Astrocyte (in vitro differentiated cells and primary cell): Measurements from ENCODE around the gene GSX2. TPM values are rescaled to one million over a fixed set of nuclear protein-coding genes. Genes with fewer than 3 reads are reported as not detected.

Experiments used
- DNase-seq: peaks from one replicate; pipeline ENCODE4 v3.0.0-alpha.2; 2010; ENCODE audit warnings: low read depth
- FAIRE-seq: peaks from 2 replicates; lab custom pipeline; 2011; peaks lifted over from hg19 to GRCh38; lab: Jason Lieb, UNC
- H2AFZ ChIP-seq: 2 replicates; pipeline ENCODE4 v1.6.0; 2012; ENCODE audit warnings: low read depth, low read length, inconsistent platforms
- H3K27ac ChIP-seq: 2 replicates; pipeline ENCODE4 v1.5.1; 2011; ENCODE audit warnings: low read depth, low read length, inconsistent platforms
- H3K27me3 ChIP-seq: 2 replicates; pipeline ENCODE4 v1.6.0; 2011; ENCODE audit warnings: low read length, inconsistent platforms; ENCODE audit not compliant: insufficient read depth
- H3K36me3 ChIP-seq: 2 replicates; pipeline ENCODE4 v1.5.1; 2011; ENCODE audit warnings: low read length, inconsistent platforms; ENCODE audit not compliant: insufficient read depth
- H3K4me1 ChIP-seq: 2 replicates; pipeline ENCODE4 v1.5.1; 2011; ENCODE audit warnings: low read length, inconsistent platforms; ENCODE audit not compliant: insufficient read depth
- H3K4me2 ChIP-seq: 2 replicates; pipeline ENCODE4 v1.6.0; 2012; ENCODE audit warnings: low read length, inconsistent platforms
- H3K4me3 ChIP-seq: 2 replicates; pipeline ENCODE4 v1.5.1; 2011; ENCODE audit warnings: low read depth, mild to moderate bottlenecking, low read length, inconsistent platforms; ENCODE audit not compliant: insufficient read depth
- H3K79me2 ChIP-seq: 2 replicates; pipeline ENCODE4 v1.6.0; 2012; ENCODE audit warnings: mild to moderate bottlenecking, low read length, inconsistent platforms; ENCODE audit not compliant: insufficient read depth
- H3K9ac ChIP-seq: 2 replicates; pipeline ENCODE4 v1.6.0; 2012; ENCODE audit warnings: mild to moderate bottlenecking, low read length, inconsistent platforms
- H3K9me3 ChIP-seq: 2 replicates; pipeline ENCODE4 v1.5.1; 2012; ENCODE audit warnings: low read depth, mild to moderate bottlenecking, low read length, inconsistent platforms; ENCODE audit not compliant: insufficient read depth
- H4K20me1 ChIP-seq: 2 replicates; pipeline ENCODE4 v1.6.0; 2012; ENCODE audit warnings: low read length, inconsistent platforms; ENCODE audit not compliant: insufficient read depth
- H3K27ac Mint-ChIP-seq: one replicate; pipeline ENCODE4 v1.8.0; 2021; ENCODE audit warnings: mild to moderate bottlenecking, mixed read lengths; ENCODE audit not compliant: unreplicated experiment
- H3K27me3 Mint-ChIP-seq: one replicate; pipeline ENCODE4 v1.8.0; 2021; ENCODE audit warnings: low read depth, mixed read lengths; ENCODE audit not compliant: unreplicated experiment
- H3K36me3 Mint-ChIP-seq: one replicate; pipeline ENCODE4 v1.8.0; 2021; ENCODE audit warnings: low read depth, mixed read lengths; ENCODE audit not compliant: unreplicated experiment
- H3K4me1 Mint-ChIP-seq: one replicate; pipeline ENCODE4 v1.8.0; 2021; ENCODE audit warnings: low read depth, mixed read lengths; ENCODE audit not compliant: unreplicated experiment
- H3K4me3 Mint-ChIP-seq: one replicate; pipeline ENCODE4 v1.8.0; 2021; ENCODE audit warnings: mild to moderate bottlenecking, moderate library complexity, mixed read lengths; ENCODE audit not compliant: unreplicated experiment
- H3K9me3 Mint-ChIP-seq: one replicate; pipeline ENCODE4 v1.8.0; 2021; ENCODE audit warnings: mild to moderate bottlenecking, mixed read lengths; ENCODE audit not compliant: unreplicated experiment
- EZH2 ChIP-seq: IDR thresholded peaks from 2 replicates; pipeline ENCODE4 v1.6.1; 2012; ENCODE audit warnings: mild to moderate bottlenecking, low read length, inconsistent platforms; ENCODE audit not compliant: insufficient read depth
- total RNA-seq: library from RNA; stranded (reverse); gene quantifications from 2 replicates; pipeline ENCODE4 v1.2.1, GENCODE V29; 2021
- TF ChIP-seq, protein P1 (sequence below): IDR thresholded peaks from 2 replicates; pipeline ENCODE4 v1.5.1; 2011; ENCODE audit warnings: low read depth, mild to moderate bottlenecking, inconsistent platforms, low read length, moderate library complexity; ENCODE audit not compliant: insufficient read depth

GSX2 gene
- total RNA-seq, 1 donor from 2014 or later = 1.7 TPM

DNA sequence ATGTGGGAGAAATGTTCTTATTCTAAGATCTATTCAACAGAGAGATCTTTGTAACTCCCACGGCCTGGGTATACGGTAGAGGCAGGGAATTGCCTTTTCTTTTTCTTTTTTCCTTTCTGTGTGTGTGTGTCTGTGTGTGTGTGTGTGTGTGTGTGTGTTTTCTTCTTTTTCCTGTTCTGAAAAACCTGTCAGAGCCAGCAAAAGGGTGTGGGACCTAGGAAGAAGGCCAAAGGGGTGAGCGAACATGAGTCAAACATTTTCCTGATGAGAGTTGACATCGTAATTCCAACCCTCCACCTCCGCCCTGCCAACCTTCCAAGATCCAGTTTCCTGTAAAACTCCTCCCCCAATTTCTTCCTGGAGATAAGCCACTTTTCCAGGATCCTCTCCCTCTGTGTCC, 32.8 kb upstream of the GSX2 start:
- Mint-ChIP-seq H3K4me3 (no peak overlapping the region), H3K36me3 (no peaks in the 10 kb centered on the region), H3K27me3 (no peaks in the 10 kb centered on the region), H3K4me1 (peaks cover 26% of the 10 kb centered on the region), H3K9me3 (no peaks in the 10 kb centered on the region), H3K27ac (peak overlapping the region; percentile 66)
- Histone ChIP-seq H3K79me2 (peaks cover 22% of the 10 kb centered on the region), H4K20me1 (peaks cover 12% of the 10 kb centered on the region), H3K27ac (no peak overlapping the region), H3K4me3 (no peak overlapping the region), H3K4me2 (peak overlapping the region; percentile 64), H3K9ac (peak overlapping the region; percentile 30), H2AFZ (peak overlapping the region; percentile 12), H3K27me3 (no peaks in the 10 kb centered on the region), H3K36me3 (no peaks in the 10 kb centered on the region), H3K9me3 (no peaks in the 10 kb centered on the region), H3K4me1 (peaks cover 34% of the 10 kb centered on the region)
- DNase-seq = peak; percentile 76
- TF ChIP-seq, protein P1, sequence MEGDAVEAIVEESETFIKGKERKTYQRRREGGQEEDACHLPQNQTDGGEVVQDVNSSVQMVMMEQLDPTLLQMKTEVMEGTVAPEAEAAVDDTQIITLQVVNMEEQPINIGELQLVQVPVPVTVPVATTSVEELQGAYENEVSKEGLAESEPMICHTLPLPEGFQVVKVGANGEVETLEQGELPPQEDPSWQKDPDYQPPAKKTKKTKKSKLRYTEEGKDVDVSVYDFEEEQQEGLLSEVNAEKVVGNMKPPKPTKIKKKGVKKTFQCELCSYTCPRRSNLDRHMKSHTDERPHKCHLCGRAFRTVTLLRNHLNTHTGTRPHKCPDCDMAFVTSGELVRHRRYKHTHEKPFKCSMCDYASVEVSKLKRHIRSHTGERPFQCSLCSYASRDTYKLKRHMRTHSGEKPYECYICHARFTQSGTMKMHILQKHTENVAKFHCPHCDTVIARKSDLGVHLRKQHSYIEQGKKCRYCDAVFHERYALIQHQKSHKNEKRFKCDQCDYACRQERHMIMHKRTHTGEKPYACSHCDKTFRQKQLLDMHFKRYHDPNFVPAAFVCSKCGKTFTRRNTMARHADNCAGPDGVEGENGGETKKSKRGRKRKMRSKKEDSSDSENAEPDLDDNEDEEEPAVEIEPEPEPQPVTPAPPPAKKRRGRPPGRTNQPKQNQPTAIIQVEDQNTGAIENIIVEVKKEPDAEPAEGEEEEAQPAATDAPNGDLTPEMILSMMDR = no peak
- no peak for TF ChIP-seq EZH2
- FAIRE-seq = no peak

GRCh38 chr4:54073271-54073880, 26.6 kb upstream of the GSX2 start:
- Mint-ChIP-seq H3K36me3 (no peaks in the 10 kb centered on the region), H3K27me3 (no peaks in the 10 kb centered on the region), H3K27ac (no peak overlapping the region), H3K4me1 (peaks cover 26% of the 10 kb centered on the region), H3K4me3 (no peak overlapping the region), H3K9me3 (no peaks in the 10 kb centered on the region)
- Histone ChIP-seq H4K20me1 (no peaks in the 10 kb centered on the region), H3K9me3 (no peaks in the 10 kb centered on the region), H3K4me3 (no peak overlapping the region), H3K9ac (no peak overlapping the region), H3K27ac (no peak overlapping the region), H3K36me3 (no peaks in the 10 kb centered on the region), H2AFZ (no peak overlapping the region), H3K4me2 (no peak overlapping the region), H3K4me1 (peaks cover 18% of the 10 kb centered on the region), H3K79me2 (no peaks in the 10 kb centered on the region), H3K27me3 (no peaks in the 10 kb centered on the region)
- DNase-seq (peak; percentile 54), FAIRE-seq (no peak)
- no peak for TF ChIP-seq EZH2
- TF ChIP-seq, protein P1 = no peak

DNA sequence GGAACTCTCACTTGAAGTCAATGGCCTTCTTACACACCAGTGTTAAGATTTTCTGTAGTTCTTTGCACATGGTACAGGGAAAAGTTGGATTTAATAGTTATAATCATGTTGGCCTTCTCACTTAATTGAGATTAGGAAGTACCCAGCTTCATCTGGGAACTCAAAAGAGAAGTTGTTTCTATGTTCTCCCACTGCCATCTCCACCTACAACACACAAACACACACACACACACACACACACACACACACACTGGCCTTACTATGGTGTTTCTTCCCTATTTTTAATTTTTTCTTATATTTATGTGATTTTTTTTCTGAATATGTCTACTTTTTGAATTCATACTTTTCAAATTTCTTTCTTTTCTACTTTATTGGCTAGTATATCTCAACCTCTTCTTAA, 25.6 kb upstream of the GSX2 start:
- no peak for FAIRE-seq
- H3K4me1 Mint-ChIP-seq = peaks cover 28% of the 10 kb centered on the region
- H3K27ac ChIP-seq = no peak overlapping the region
- H3K27me3 Mint-ChIP-seq = no peaks in the 10 kb centered on the region
- no peaks in the 10 kb centered on the region for H3K27me3 ChIP-seq
- no peak overlapping the region for H2AFZ ChIP-seq
- no peaks in the 10 kb centered on the region for H3K36me3 ChIP-seq
- no peaks in the 10 kb centered on the region for H4K20me1 ChIP-seq
- no peak for DNase-seq
- TF ChIP-seq EZH2 = no peak
- TF ChIP-seq, protein P1 = no peak
- peaks cover 18% of the 10 kb centered on the region for H3K4me1 ChIP-seq
- no peaks in the 10 kb centered on the region for H3K36me3 Mint-ChIP-seq
- H3K4me2 ChIP-seq = no peak overlapping the region
- H3K4me3 Mint-ChIP-seq = no peak overlapping the region
- no peaks in the 10 kb centered on the region for H3K9me3 ChIP-seq
- no peaks in the 10 kb centered on the region for H3K79me2 ChIP-seq
- no peak overlapping the region for H3K4me3 ChIP-seq
- H3K27ac Mint-ChIP-seq = no peak overlapping the region
- H3K9me3 Mint-ChIP-seq = no peaks in the 10 kb centered on the region
- H3K9ac ChIP-seq = no peak overlapping the region
